ENCODE results near the gene PIM3. TPM values are rescaled to one million over a fixed set of nuclear protein-coding genes. Genes with fewer than 3 reads are reported as not detected.

PIM3 gene
- total RNA-seq, 1 donor, result 19.9 TPM

DNA sequence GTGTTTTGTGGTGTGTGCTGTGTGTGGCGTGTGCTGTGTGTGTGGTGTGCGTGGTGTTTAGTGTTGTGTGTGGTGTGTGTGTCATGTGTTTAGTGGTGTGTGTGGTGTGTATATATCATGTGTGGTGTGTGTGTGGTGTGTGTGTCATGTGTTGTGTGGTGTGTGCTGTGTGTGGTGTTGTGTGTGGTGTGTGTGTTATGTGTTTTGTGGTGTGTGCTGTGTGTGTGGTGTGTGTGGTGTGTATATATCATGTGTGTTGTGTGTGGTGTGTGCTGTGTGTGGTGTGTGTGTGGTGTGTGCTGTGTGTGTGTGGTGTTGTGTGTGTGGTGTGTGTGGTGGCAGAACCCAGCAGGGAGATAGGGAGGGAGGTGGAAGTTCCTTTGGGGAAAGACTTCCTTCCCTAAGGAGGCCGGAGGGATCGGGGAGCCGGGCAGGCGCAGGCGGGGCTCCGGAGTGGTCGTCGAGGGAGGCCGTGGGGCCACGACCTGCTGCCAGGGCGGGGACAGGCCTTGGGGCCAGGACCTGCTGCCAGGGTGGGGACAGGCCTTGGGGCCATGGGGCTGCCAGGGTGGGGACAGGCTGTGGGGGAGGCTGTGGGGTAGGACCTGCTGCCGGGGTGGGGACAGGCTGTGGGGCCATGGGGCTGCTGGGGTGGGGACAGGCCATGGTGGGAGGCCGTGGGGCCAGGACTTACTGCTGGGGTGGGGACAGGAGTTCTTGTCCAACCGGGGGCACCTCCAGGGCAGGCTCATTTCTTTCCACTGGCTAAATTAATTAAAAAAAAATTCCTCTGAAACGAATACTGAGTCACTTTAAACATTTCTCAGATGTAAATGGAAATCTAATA is 15.2 kb downstream of the PIM3 start:
- H3K36me3 ChIP-seq (ENCODE audit: insufficient read depth, low read length), result no peaks in the 10 kb centered on the region
- H3K27ac ChIP-seq (ENCODE audit: low read depth, low read length), result no peak overlapping the region
- no peaks in the 10 kb centered on the region for H3K79me2 ChIP-seq (ENCODE audit: insufficient read depth, low read length)
- H3K4me1 ChIP-seq (ENCODE audit: insufficient read depth, low read length), result peaks cover 5% of the 10 kb centered on the region
- H3K27me3 ChIP-seq (ENCODE audit: insufficient read depth, low read length), result no peaks in the 10 kb centered on the region
- no peak overlapping the region for H3K4me3 ChIP-seq (ENCODE audit: insufficient read depth, low read length)
- H3K9me3 ChIP-seq (ENCODE audit: low read depth, low read length), result no peaks in the 10 kb centered on the region
- H2AFZ ChIP-seq (ENCODE audit: low read length), result no peak overlapping the region
- TF ChIP-seq, protein P1, sequence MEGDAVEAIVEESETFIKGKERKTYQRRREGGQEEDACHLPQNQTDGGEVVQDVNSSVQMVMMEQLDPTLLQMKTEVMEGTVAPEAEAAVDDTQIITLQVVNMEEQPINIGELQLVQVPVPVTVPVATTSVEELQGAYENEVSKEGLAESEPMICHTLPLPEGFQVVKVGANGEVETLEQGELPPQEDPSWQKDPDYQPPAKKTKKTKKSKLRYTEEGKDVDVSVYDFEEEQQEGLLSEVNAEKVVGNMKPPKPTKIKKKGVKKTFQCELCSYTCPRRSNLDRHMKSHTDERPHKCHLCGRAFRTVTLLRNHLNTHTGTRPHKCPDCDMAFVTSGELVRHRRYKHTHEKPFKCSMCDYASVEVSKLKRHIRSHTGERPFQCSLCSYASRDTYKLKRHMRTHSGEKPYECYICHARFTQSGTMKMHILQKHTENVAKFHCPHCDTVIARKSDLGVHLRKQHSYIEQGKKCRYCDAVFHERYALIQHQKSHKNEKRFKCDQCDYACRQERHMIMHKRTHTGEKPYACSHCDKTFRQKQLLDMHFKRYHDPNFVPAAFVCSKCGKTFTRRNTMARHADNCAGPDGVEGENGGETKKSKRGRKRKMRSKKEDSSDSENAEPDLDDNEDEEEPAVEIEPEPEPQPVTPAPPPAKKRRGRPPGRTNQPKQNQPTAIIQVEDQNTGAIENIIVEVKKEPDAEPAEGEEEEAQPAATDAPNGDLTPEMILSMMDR (IDR thresholded peaks at IDR 0.05; ENCODE audit: extremely low read depth, low read depth, low read length), result no peak
- DNase-seq (ENCODE audit: insufficient read length, low spot score, missing footprints), result peak; percentile 69
- peak overlapping the region; percentile 6 for H3K4me2 ChIP-seq (ENCODE audit: insufficient read depth, low read length)
- H4K20me1 ChIP-seq (ENCODE audit: insufficient read depth, low read length), result no peaks in the 10 kb centered on the region

DNA sequence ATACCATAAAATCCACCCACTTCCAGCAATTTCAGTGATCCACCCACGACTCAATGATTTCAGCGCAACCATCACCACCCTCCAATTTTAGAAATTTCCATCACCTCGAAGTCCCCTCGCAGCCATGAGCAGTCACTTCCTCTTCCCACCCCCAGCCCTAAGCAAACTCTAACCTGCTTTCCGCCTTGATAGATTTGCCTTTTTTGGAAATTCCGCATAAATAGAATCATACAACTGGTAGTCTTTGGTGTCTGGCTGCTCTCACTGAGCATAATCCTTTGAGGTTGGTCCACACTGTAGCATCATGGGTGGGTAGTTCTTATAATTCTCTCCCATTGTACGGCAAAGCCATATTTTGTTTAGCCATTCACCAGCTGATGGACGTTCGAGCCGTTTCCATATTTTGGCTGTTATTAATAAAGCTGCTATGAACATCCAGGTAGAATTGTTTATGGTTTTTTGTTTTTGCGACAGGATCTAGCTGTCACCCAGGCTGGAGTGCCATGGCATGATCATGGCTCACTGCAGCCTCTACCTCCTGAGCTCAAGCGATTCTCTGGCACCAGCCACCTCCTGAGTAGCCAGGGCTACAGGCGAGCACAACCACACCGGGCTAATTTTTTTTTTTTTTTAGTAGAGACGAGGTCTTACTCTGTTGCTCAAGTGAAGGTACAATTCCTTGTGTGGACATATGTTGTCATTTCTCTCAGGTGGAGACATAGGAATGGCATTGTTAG is 16.0 kb downstream of the PIM3 start:
- H3K79me2 ChIP-seq (ENCODE audit: insufficient read depth, low read length), result no peaks in the 10 kb centered on the region
- no peaks in the 10 kb centered on the region for H3K9me3 ChIP-seq (ENCODE audit: low read depth, low read length)
- H3K27me3 ChIP-seq (ENCODE audit: insufficient read depth, low read length), result no peaks in the 10 kb centered on the region
- DNase-seq (ENCODE audit: insufficient read length, low spot score, missing footprints), result peak; percentile 57
- no peak overlapping the region for H3K27ac ChIP-seq (ENCODE audit: low read depth, low read length)
- no peak overlapping the region for H3K4me2 ChIP-seq (ENCODE audit: insufficient read depth, low read length)
- no peaks in the 10 kb centered on the region for H3K36me3 ChIP-seq (ENCODE audit: insufficient read depth, low read length)
- no peak overlapping the region for H2AFZ ChIP-seq (ENCODE audit: low read length)
- no peaks in the 10 kb centered on the region for H4K20me1 ChIP-seq (ENCODE audit: insufficient read depth, low read length)
- TF ChIP-seq, protein P1 (IDR thresholded peaks at IDR 0.05; ENCODE audit: extremely low read depth, low read depth, low read length), result no peak
- no peak overlapping the region for H3K4me3 ChIP-seq (ENCODE audit: insufficient read depth, low read length)
- peaks cover 4% of the 10 kb centered on the region for H3K4me1 ChIP-seq (ENCODE audit: insufficient read depth, low read length)

GRCh38 chr22:49977578-49977977 is 17.0 kb downstream of the PIM3 start:
- Histone ChIP-seq H3K27ac (ENCODE audit: low read depth, low read length) (no peak overlapping the region), H4K20me1 (ENCODE audit: insufficient read depth, low read length) (no peaks in the 10 kb centered on the region), H3K4me1 (ENCODE audit: insufficient read depth, low read length) (peaks cover 4% of the 10 kb centered on the region), H3K4me3 (ENCODE audit: insufficient read depth, low read length) (no peak overlapping the region), H3K79me2 (ENCODE audit: insufficient read depth, low read length) (no peaks in the 10 kb centered on the region), H2AFZ (ENCODE audit: low read length) (no peak overlapping the region), H3K36me3 (ENCODE audit: insufficient read depth, low read length) (no peaks in the 10 kb centered on the region), H3K4me2 (ENCODE audit: insufficient read depth, low read length) (no peak overlapping the region), H3K27me3 (ENCODE audit: insufficient read depth, low read length) (peaks cover 1% of the 10 kb centered on the region), H3K9me3 (ENCODE audit: low read depth, low read length) (no peaks in the 10 kb centered on the region)
- no peak for DNase-seq (ENCODE audit: insufficient read length, low spot score, missing footprints)
- TF ChIP-seq, protein P1 (IDR thresholded peaks at IDR 0.05; ENCODE audit: extremely low read depth, low read depth, low read length), result no peak

Data from osteoblast (primary cell).